NB4 (cell line): Measurements from ENCODE around the gene NPAS2.

Source experiments
- CTCF ChIP-seq: IDR thresholded peaks from one replicate; pipeline ENCODE4 v1.5.1; 2012; ENCODE audit warnings: low read depth, low read length
- MAX ChIP-seq: IDR thresholded peaks from 2 replicates; pipeline ENCODE4 v1.6.1; 2011; ENCODE audit warnings: low read depth, low read length
- MYC ChIP-seq: IDR thresholded peaks from 2 replicates; pipeline ENCODE4 v1.6.1; 2011; ENCODE audit warnings: low read depth, low read length

DNA sequence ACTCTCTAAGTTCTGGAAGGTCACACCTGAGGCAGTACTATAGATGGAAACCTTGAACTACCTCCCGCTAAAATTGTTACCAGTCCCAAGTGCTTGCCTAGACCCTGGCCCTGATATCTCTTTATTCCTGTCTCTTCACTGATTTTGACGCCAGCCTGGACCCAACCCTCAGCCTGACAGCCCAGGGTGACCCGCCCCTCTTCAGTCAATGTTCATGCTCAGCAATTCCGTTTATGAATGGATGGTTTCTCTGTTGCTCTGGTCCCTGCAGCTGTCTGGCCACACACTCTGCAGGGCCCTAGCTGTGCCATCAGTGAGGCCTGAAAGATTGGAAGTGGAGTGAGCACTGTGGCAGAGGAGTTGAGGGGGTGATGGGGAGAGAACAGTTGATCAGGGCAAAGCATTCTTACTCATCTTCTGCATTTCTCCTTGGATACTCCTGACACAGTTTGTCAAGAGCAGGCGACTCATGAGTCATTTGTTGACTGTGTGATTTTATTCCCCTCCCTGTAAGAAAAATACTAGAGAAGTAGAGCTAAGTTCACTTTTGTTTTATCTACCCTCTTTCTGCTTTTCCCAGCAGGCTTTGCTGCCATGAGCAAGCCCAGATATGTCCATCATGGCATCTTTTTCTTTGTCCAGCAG, 46.0 kb downstream of the NPAS2 start:
- TF ChIP-seq CTCF, result no peak
- TF ChIP-seq MAX, result no peak
- TF ChIP-seq MYC, result no peak
